SK-N-SH (cell line): ENCODE measurements around the gene LOXHD1. TPM values are rescaled to one million over a fixed set of nuclear protein-coding genes. Genes with fewer than 3 reads are reported as not detected.

Experiments used
- CTCF ChIA-PET: fragments of 300-600, 350-600 bp; formaldehyde crosslinking; extraction: SDS; loops from one replicate; lab custom pipeline; 2021; lab: Yijun Ruan, JAX
- POLR2A ChIA-PET: fragments of 350-600 bp; sonication (Branson Sonifier 250); formaldehyde crosslinking; extraction: SDS; loops from one replicate; lab custom pipeline; 2020; ENCODE audit warnings: antibody characterized with exemption, inconsistent platforms; lab: Yijun Ruan, JAX
- DNase-seq: peaks from one replicate; pipeline ENCODE4 v3.0.0; 2012
- H2AFZ ChIP-seq: fragments of 200-600 bp; sonication (generic); 2 replicates; pipeline ENCODE4 v1.8.1; 2016; ENCODE audit warnings: antibody characterized with exemption, mild to moderate bottlenecking, low read depth
- H3F3A ChIP-seq: fragments of 200-600 bp; sonication (generic); replicated peaks from 2 replicates; pipeline ENCODE3; 2016; ENCODE audit warnings: antibody characterized with exemption, mild to moderate bottlenecking; ENCODE audit not compliant: insufficient read depth
- H3K27ac ChIP-seq, 2 experiments: fragments of 200-500 bp in 1 of 2; fragments of 200-600 bp in 1 of 2; sonication (Bioruptor generic) in 1 of 2; sonication (generic), shearing (Covaris generic) in 1 of 2; 2 replicates each; pipeline versions ENCODE4 v1.5.1 to v1.6.1; 2014 to 2016; ENCODE audit warnings: low read depth in 2 of 2, inconsistent platforms in 1 of 2, low read length in 1 of 2, mild to moderate bottlenecking in 1 of 2, mixed read lengths in 1 of 2
- H3K27me3 ChIP-seq: fragments of 200-600 bp; sonication (generic), shearing (Covaris generic); 2 replicates; pipeline ENCODE4 v1.6.1; 2016; ENCODE audit warnings: mixed run types; ENCODE audit not compliant: insufficient read depth
- H3K36me3 ChIP-seq, 2 experiments: fragments of 200-500 bp in 1 of 2; fragments of 200-600 bp in 1 of 2; sonication (Bioruptor generic) in 1 of 2; sonication (generic) in 1 of 2; replicated peaks in 1 of 2; 2 replicates each; pipeline versions ENCODE3 to v1.5.1; 2014 to 2016; ENCODE audit warnings: low read length in 1 of 2, mild to moderate bottlenecking in 1 of 2; ENCODE audit not compliant: insufficient read depth in 2 of 2, control insufficient read depth in 1 of 2
- H3K4me1 ChIP-seq, 2 experiments: fragments of 200-500 bp in 1 of 2; fragments of 200-600 bp in 1 of 2; sonication (Bioruptor generic) in 1 of 2; sonication (generic), shearing (Covaris generic) in 1 of 2; 2 replicates each; pipeline versions ENCODE4 v1.5.1 to v1.6.1; 2014 to 2016; ENCODE audit warnings: low read depth in 1 of 2, low read length in 1 of 2, mixed run types in 1 of 2; ENCODE audit not compliant: insufficient read depth in 2 of 2, control insufficient read depth in 1 of 2
- H3K4me2 ChIP-seq: fragments of 200-600 bp; sonication (generic), shearing (Covaris generic); 2 replicates; pipeline ENCODE4 v1.6.1; 2017; ENCODE audit warnings: mixed run types
- H3K4me3 ChIP-seq, 2 experiments: fragments of 200-500 bp in 1 of 2; fragments of 200-600 bp in 1 of 2; sonication (Bioruptor generic) in 1 of 2; sonication (generic), shearing (Covaris generic) in 1 of 2; 2 replicates each; pipeline versions ENCODE4 v1.5.1 to v1.8.1; 2014 to 2016; ENCODE audit warnings: low read depth in 2 of 2, inconsistent platforms in 1 of 2, low read length in 1 of 2, mild to moderate bottlenecking in 1 of 2, mixed read lengths in 1 of 2, moderate library complexity in 1 of 2
- H3K79me2 ChIP-seq: fragments of 200-600 bp; sonication (generic); 2 replicates; pipeline ENCODE4 v1.8.1; 2017; ENCODE audit warnings: mild to moderate bottlenecking; ENCODE audit not compliant: insufficient read depth
- H3K9ac ChIP-seq: fragments of 200-600 bp; sonication (generic); 2 replicates; pipeline ENCODE4 v1.6.1; 2017; ENCODE audit warnings: mixed run types
- H3K9me2 ChIP-seq: fragments of 200-600 bp; sonication (generic); 2 replicates; pipeline ENCODE4 v1.6.1; 2017; ENCODE audit warnings: mixed run types
- H3K9me3 ChIP-seq: fragments of 200-600 bp; sonication (generic); 2 replicates; pipeline ENCODE4 v1.6.1; 2017; ENCODE audit warnings: mixed run types, mild to moderate bottlenecking, moderate library complexity
- H4K20me1 ChIP-seq: fragments of 200-600 bp; sonication (generic); 2 replicates; pipeline ENCODE4 v1.6.1; 2017; ENCODE audit warnings: mild to moderate bottlenecking, mixed run types; ENCODE audit not compliant: insufficient read depth
- CTCF ChIP-seq: fragments of 200-600 bp; sonication (generic); IDR thresholded peaks from 2 replicates; pipeline ENCODE4 v1.6.1; 2017; ENCODE audit warnings: antibody characterized with exemption, mild to moderate bottlenecking, moderate library complexity
- ELF1 ChIP-seq: IDR thresholded peaks from 2 replicates; pipeline ENCODE4 v1.4.0; 2012
- FOXM1 ChIP-seq: IDR thresholded peaks from 2 replicates; pipeline ENCODE4 v1.4.0; 2012; ENCODE audit warnings: low read depth, mild to moderate bottlenecking
- IRF3 ChIP-seq: fragments of 150-350 bp; IDR thresholded peaks from 2 replicates; pipeline ENCODE4 v1.6.1; 2016; ENCODE audit warnings: mild to moderate bottlenecking, low read depth, low read length
- JUND ChIP-seq: IDR thresholded peaks from 2 replicates; pipeline ENCODE4 v1.4.0; 2012
- MAX ChIP-seq: IDR thresholded peaks from 2 replicates; pipeline ENCODE4 v1.4.0; 2012; ENCODE audit warnings: low read depth
- NFIC ChIP-seq: IDR thresholded peaks from 2 replicates; pipeline ENCODE4 v1.4.0; 2012; ENCODE audit warnings: borderline replicate concordance
- NRF1 ChIP-seq: IDR thresholded peaks from 2 replicates; pipeline ENCODE4 v1.6.1; 2012; ENCODE audit warnings: low read depth, mild to moderate bottlenecking, low read length
- POLR2AphosphoS5 ChIP-seq: IDR thresholded peaks from 2 replicates; pipeline ENCODE4 v1.6.1; 2012; ENCODE audit warnings: low read depth, low read length
- REST ChIP-seq: IDR thresholded peaks from 2 replicates; pipeline ENCODE4 v1.6.1; 2012; ENCODE audit warnings: mild to moderate bottlenecking, low read depth, low read length, moderate library complexity
- SIN3A ChIP-seq: IDR thresholded peaks from 2 replicates; pipeline ENCODE4 v1.6.1; 2012; ENCODE audit warnings: low read depth, mild to moderate bottlenecking, low read length, moderate library complexity, borderline replicate concordance
- SMC3 ChIP-seq: IDR thresholded peaks from 2 replicates; pipeline ENCODE4 v1.6.1; 2012; ENCODE audit warnings: low read depth, low read length, improper control_type of control experiment
- TEAD4 ChIP-seq: IDR thresholded peaks from 2 replicates; pipeline ENCODE4 v1.4.0; 2012; ENCODE audit warnings: mild to moderate bottlenecking, borderline replicate concordance; ENCODE audit not compliant: insufficient read depth
- USF2 ChIP-seq: fragments of 150-350 bp; IDR thresholded peaks from 2 replicates; pipeline ENCODE4 v1.6.1; 2017; ENCODE audit warnings: antibody characterized with exemption, low read length, low read depth, borderline replicate concordance
- YY1 ChIP-seq: IDR thresholded peaks from 2 replicates; pipeline ENCODE4 v1.4.0; 2012; ENCODE audit warnings: low read depth, mild to moderate bottlenecking
- ZBTB33 ChIP-seq: IDR thresholded peaks from 2 replicates; pipeline ENCODE4 v1.4.0; 2012; ENCODE audit warnings: low read depth, borderline replicate concordance
- WGBS: methylation state at CpG from one replicate; pipeline ENCODE4 v1.1.6; 2017; ENCODE audit warnings: low lambda C conversion rate; 5-methylcytosine and 5-hydroxymethylcytosine counted together
- polyA plus RNA-seq, 3 experiments: library from polyadenylated mRNA; depleted of rRNA; stranded (reverse); fragments of >200 nt; gene quantifications; 2 replicates each; pipeline ENCODE4 v1.2.3, GENCODE V29; 2012

The LOXHD1 gene
- polyA plus RNA-seq, 1 of the 3 experiments (the other 2 are of a cell fraction): not detected

GRCh38 chr18:46447323-46447722, 209.7 kb downstream of the LOXHD1 start:
- no peaks in the 10 kb centered on the region for H3K9me2 ChIP-seq
- H3K79me2 ChIP-seq: no peaks in the 10 kb centered on the region
- H3F3A ChIP-seq: no peaks in the 10 kb centered on the region
- no peaks in the 10 kb centered on the region for H4K20me1 ChIP-seq
- peaks cover 6% of the 10 kb centered on the region; the same call in 1 of the 2 replicates for H3K9me3 ChIP-seq
- H3K4me1 ChIP-seq: no peaks in the 10 kb centered on the region
- H3K4me3 ChIP-seq: no peak overlapping the region
- H3K27me3 ChIP-seq: no peaks in the 10 kb centered on the region
- WGBS: 53% methylated on average over 4 of the region's 4 CpGs
- H3K4me2 ChIP-seq: no peak overlapping the region
- DNase-seq: no peak
- no peak overlapping the region for H3K27ac ChIP-seq
- H3K9ac ChIP-seq: no peak overlapping the region
- H3K36me3 ChIP-seq: no peaks in the 10 kb centered on the region
- no peak overlapping the region for H2AFZ ChIP-seq
- POLR2A ChIA-PET: no interaction called here
- CTCF ChIA-PET: interaction anchor here (0.9 to 1.6 kb wide), 4 partner anchors 12 to 166 kb away, joined by 3 to 6 read pairs (median 4); no protein-coding TSS in a partner anchor
- TF ChIP-seq FOXM1 (no peak), REST (no peak), YY1 (no peak), IRF3 (no peak), TEAD4 (no peak), SMC3 (no peak), USF2 (no peak), CTCF (no peak), ZBTB33 (no peak), ELF1 (no peak), SIN3A (no peak), POLR2AphosphoS5 (no peak), NFIC (no peak), JUND (no peak), NRF1 (no peak), MAX (no peak)
